Neuronal stem cell (in vitro differentiated cells): ENCODE data around the gene PLEKHA6.

Experiments used
- DNase-seq: peaks from one replicate; pipeline ENCODE4 v3.0.0-alpha.2; 2013; ENCODE audit warnings: low spot score
- H2AFZ ChIP-seq: one replicate; pipeline ENCODE4 v1.6.1; 2013; ENCODE audit warnings: mild to moderate bottlenecking, low read length, inconsistent platforms
- H2AK5ac ChIP-seq: 2 replicates; pipeline ENCODE4 v1.6.1; 2013; ENCODE audit warnings: low read depth, mild to moderate bottlenecking, inconsistent platforms, low read length, moderate library complexity, mixed read lengths
- H2BK120ac ChIP-seq: 2 replicates; pipeline ENCODE4 v1.6.1; 2013; ENCODE audit warnings: low read depth, mild to moderate bottlenecking, inconsistent platforms, low read length, moderate library complexity, mixed read lengths
- H2BK12ac ChIP-seq: one replicate; pipeline ENCODE4 v1.6.1; 2013; ENCODE audit warnings: low read length, inconsistent platforms
- H2BK15ac ChIP-seq: 2 replicates; pipeline ENCODE4 v1.6.1; 2013; ENCODE audit warnings: mild to moderate bottlenecking, low read length, inconsistent platforms, mixed read lengths
- H2BK5ac ChIP-seq: one replicate; pipeline ENCODE4 v1.6.1; 2013; ENCODE audit warnings: inconsistent platforms, mild to moderate bottlenecking, low read length, moderate library complexity
- H3K14ac ChIP-seq: one replicate; pipeline ENCODE4 v1.6.1; 2013; ENCODE audit warnings: low read length, inconsistent platforms
- H3K18ac ChIP-seq: 2 replicates; pipeline ENCODE4 v1.6.1; 2013; ENCODE audit warnings: low read length, inconsistent platforms
- H3K23ac ChIP-seq: 2 replicates; pipeline ENCODE4 v1.6.1; 2013; ENCODE audit warnings: low read depth, mild to moderate bottlenecking, mixed read lengths, low read length, inconsistent platforms; ENCODE audit not compliant: poor library complexity
- H3K27ac ChIP-seq: replicated peaks from 3 replicates; pipeline ENCODE4 v1.5.1; 2013; ENCODE audit warnings: low read length, inconsistent platforms
- H3K27me3 ChIP-seq, 3 experiments: 2 replicates each; pipeline ENCODE4 v1.6.1; 2013; ENCODE audit warnings: low read length in 3 of 3, mild to moderate bottlenecking in 2 of 3, inconsistent platforms in 1 of 3, low read depth in 1 of 3, mixed read lengths in 1 of 3, moderate library complexity in 1 of 3; ENCODE audit not compliant: control insufficient read depth in 3 of 3, insufficient read depth in 3 of 3
- H3K36me3 ChIP-seq, 2 donors: replicated peaks in 1 of 2; 2 replicates each; pipeline ENCODE4 v1.6.1; 2013; ENCODE audit warnings: low read length in 2 of 2; ENCODE audit not compliant: control insufficient read depth in 2 of 2, insufficient read depth in 2 of 2
- H3K4ac ChIP-seq: 2 replicates; pipeline ENCODE4 v1.6.1; 2013; ENCODE audit warnings: inconsistent platforms, mild to moderate bottlenecking, low read length, moderate library complexity
- H3K4me1 ChIP-seq, 2 donors: 1 replicate in 1 of 2; 2 replicates in 1 of 2; pipeline ENCODE4 v1.6.1; 2013; ENCODE audit warnings: low read length in 2 of 2, low read depth in 1 of 2; ENCODE audit not compliant: control insufficient read depth in 2 of 2, insufficient read depth in 1 of 2
- H3K4me2 ChIP-seq: one replicate; pipeline ENCODE4 v1.6.1; 2013; ENCODE audit warnings: mild to moderate bottlenecking, low read length, inconsistent platforms; ENCODE audit not compliant: insufficient read depth, poor library complexity, severe bottlenecking
- H3K4me3 ChIP-seq, 2 donors: 2 replicates each; pipeline ENCODE4 v1.5.1; 2013; ENCODE audit warnings: low read length in 2 of 2, mild to moderate bottlenecking in 2 of 2, inconsistent platforms in 1 of 2, moderate library complexity in 1 of 2
- H3K79me1 ChIP-seq: one replicate; pipeline ENCODE4 v1.6.1; 2013; ENCODE audit warnings: low read depth, mild to moderate bottlenecking, inconsistent platforms, low read length, moderate library complexity
- H3K9ac ChIP-seq: one replicate; pipeline ENCODE4 v1.6.1; 2013; ENCODE audit warnings: mild to moderate bottlenecking, low read depth, low read length, inconsistent platforms; ENCODE audit not compliant: poor library complexity
- H3K9me3 ChIP-seq, 2 donors: replicated peaks in 1 of 2; 2 replicates each; pipeline versions ENCODE3 to v1.6.1; 2013; ENCODE audit warnings: low read length in 2 of 2, mild to moderate bottlenecking in 2 of 2, inconsistent platforms in 1 of 2, low read depth in 1 of 2, mixed read lengths in 1 of 2, moderate library complexity in 1 of 2; ENCODE audit not compliant: control insufficient read depth in 2 of 2, insufficient read depth in 1 of 2
- H4K8ac ChIP-seq: one replicate; pipeline ENCODE4 v1.6.1; 2013; ENCODE audit warnings: low read depth, mild to moderate bottlenecking, inconsistent platforms, low read length, moderate library complexity
- H4K91ac ChIP-seq: one replicate; pipeline ENCODE4 v1.6.1; 2013; ENCODE audit warnings: low read length, low read depth, mild to moderate bottlenecking, inconsistent platforms; ENCODE audit not compliant: poor library complexity
- WGBS, 2 donors: extraction: QIAGEN DNeasy Blood & Tissue Kit; methylation state at CpG; one replicate each; pipeline ENCODE4 v1.1.7; 2013; ENCODE audit warnings: missing lambda C conversion rate in 2 of 2, mixed read lengths in 1 of 2; ENCODE audit not compliant: insufficient read length in 2 of 2, insufficient replicate concordance in 1 of 2; ENCODE audit errors: extremely low coverage in 2 of 2; 5-methylcytosine and 5-hydroxymethylcytosine counted together

The PLEKHA6 gene

DNA sequence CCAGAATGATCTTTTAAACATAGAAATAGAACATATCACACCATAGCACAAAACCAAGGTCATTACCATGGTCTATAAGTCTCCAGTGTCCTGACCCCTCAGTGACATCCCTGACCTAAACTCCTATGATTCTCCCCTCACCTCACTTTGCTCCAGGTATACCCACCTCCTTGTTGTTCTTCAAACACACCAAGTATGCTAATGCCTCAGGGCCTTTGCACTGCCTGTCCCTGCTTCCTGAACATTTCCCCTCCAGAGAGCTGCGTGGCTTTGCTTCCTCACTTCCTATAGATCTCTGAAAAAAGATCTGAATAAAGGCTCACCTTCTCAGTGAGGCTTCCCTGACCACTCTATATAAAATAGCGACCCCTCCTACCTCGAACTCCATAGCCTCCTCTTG is 147.0 kb downstream of the PLEKHA6 start:
- H2BK120ac ChIP-seq, result no peak overlapping the region
- H3K9ac ChIP-seq, result no peak overlapping the region
- no peaks in the 10 kb centered on the region for H3K79me1 ChIP-seq
- no peaks in the 10 kb centered on the region for H3K4me1 ChIP-seq
- no CpG with 5 or more reads among the region's 3 CpGs for WGBS, 2 donors
- no peak overlapping the region for H2BK5ac ChIP-seq
- H3K36me3 ChIP-seq, result no peaks in the 10 kb centered on the region
- H2BK12ac ChIP-seq, result no peak overlapping the region
- H3K4ac ChIP-seq, result no peak overlapping the region
- no peak overlapping the region for H2BK15ac ChIP-seq
- H2AFZ ChIP-seq, result no peak overlapping the region
- H3K23ac ChIP-seq, result no peak overlapping the region
- no peak for DNase-seq
- no peak overlapping the region for H3K4me2 ChIP-seq
- peaks cover 0 to 18% (median 3%) of the 10 kb centered on the region in 3 experiments for H3K27me3 ChIP-seq
- no peak overlapping the region for H3K14ac ChIP-seq
- H4K91ac ChIP-seq, result no peak overlapping the region
- H2AK5ac ChIP-seq, result no peak overlapping the region
- no peaks in the 10 kb centered on the region for H3K9me3 ChIP-seq
- no peak overlapping the region for H3K18ac ChIP-seq
- H3K4me3 ChIP-seq, result no peak overlapping the region
- no peak overlapping the region for H3K27ac ChIP-seq
- no peak overlapping the region for H4K8ac ChIP-seq

DNA sequence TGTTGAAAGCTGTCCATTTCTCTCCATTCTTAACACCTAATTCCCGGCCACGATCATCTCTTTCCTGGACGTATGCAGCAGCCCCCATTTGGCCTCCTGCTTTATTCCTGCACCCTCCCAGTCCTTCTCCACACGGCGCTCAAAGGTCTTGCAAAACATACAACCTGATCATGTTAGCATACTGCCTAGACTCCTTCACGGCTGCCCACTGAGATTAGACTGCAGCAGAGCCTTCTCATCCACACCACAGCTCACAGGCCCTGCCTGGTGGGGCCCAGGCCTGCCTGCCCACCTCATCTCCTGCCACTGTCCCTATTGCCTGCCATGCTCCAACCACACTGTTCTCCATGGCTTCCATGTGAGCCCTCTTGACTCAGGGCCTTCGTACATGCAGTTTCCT is 148.7 kb downstream of the PLEKHA6 start:
- Histone ChIP-seq H3K36me3 (no peaks in the 10 kb centered on the region), H3K4me3 (no peak overlapping the region), H3K27me3 (peaks cover 0 to 32% (median 3%) of the 10 kb centered on the region in 3 experiments), H3K14ac (no peak overlapping the region), H3K9me3 (no peaks in the 10 kb centered on the region), H2BK12ac (no peak overlapping the region), H4K8ac (no peak overlapping the region), H3K27ac (no peak overlapping the region), H2AK5ac (no peak overlapping the region), H2BK5ac (no peak overlapping the region), H4K91ac (no peak overlapping the region), H3K23ac (no peak overlapping the region), H3K9ac (no peak overlapping the region), H2BK15ac (no peak overlapping the region), H3K4me2 (no peak overlapping the region), H3K79me1 (no peaks in the 10 kb centered on the region), H3K18ac (no peak overlapping the region), H3K4me1 (no peaks in the 10 kb centered on the region), H3K4ac (no peak overlapping the region), H2BK120ac (no peak overlapping the region), H2AFZ (no peak overlapping the region)
- no peak for DNase-seq
- WGBS, 2 donors, result no CpG with 5 or more reads among the region's 7 CpGs

DNA sequence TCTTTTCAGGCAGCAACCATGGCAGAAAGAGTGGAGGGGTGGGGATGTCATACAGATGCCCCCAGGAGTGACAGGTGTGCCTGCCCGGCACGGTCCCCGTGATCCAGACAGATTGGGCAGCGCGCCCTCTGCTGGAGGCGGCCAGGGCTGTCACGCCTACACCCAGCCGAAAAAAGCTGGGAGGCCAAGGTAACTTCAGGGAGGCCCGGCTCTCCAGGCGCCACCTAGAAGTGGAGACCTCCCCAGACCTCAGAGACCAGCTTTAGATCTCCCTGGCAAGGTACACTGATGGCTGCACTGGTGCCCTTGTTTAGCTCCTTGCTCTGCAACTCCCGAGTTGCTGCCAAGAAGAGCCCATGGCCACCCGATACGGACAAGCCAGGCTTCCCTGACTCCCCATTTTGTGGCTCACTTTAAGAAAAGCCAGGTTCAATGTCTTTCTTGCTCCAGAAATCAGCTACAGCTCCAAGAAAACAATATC is 152.6 kb downstream of the PLEKHA6 start:
- Histone ChIP-seq H3K4ac (no peak overlapping the region), H2BK5ac (no peak overlapping the region), H3K14ac (no peak overlapping the region), H3K27me3 (peaks cover 0 to 56% (median 0%) of the 10 kb centered on the region in 3 experiments), H4K91ac (no peak overlapping the region), H3K4me2 (no peak overlapping the region), H2BK12ac (no peak overlapping the region), H3K18ac (no peak overlapping the region), H2AK5ac (no peak overlapping the region), H3K23ac (no peak overlapping the region), H3K9ac (no peak overlapping the region), H3K9me3 (no peaks in the 10 kb centered on the region), H2BK120ac (no peak overlapping the region), H2AFZ (peak overlapping the region; percentile 72), H2BK15ac (no peak overlapping the region), H3K36me3 (no peaks in the 10 kb centered on the region), H3K4me1 (peaks cover 0 to 2% of the 10 kb centered on the region in 2 donors), H3K79me1 (no peaks in the 10 kb centered on the region), H3K27ac (no peak overlapping the region), H3K4me3 (no peak overlapping the region), H4K8ac (no peak overlapping the region)
- WGBS, 2 donors, result no CpG with 5 or more reads among the region's 13 CpGs
- DNase-seq, result peak; percentile 62

DNA sequence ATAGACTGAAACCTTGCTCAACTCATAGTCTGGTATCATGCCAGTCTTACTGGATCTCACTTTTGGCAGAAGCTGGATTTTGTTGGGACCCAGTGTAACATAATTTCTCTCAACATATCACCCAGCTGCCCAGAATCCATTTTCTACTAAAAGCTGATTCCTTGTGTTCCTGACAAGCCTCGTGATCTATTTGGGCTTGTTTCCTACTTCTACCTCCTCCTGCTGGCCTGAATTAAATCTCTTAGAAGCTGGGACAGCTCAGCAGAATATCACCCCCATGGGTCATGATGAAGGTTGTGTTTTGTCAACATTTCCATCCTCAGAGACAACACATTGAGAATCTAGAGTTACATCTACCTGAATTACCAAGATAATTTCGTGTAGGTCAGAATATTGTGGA is 153.6 kb downstream of the PLEKHA6 start:
- Histone ChIP-seq H3K27me3 (peaks cover 0 to 62% (median 0%) of the 10 kb centered on the region in 3 experiments), H2AK5ac (no peak overlapping the region), H3K18ac (no peak overlapping the region), H2BK5ac (no peak overlapping the region), H3K36me3 (no peaks in the 10 kb centered on the region), H3K4me3 (no peak overlapping the region), H3K9me3 (no peaks in the 10 kb centered on the region), H3K9ac (no peak overlapping the region), H2BK120ac (no peak overlapping the region), H4K8ac (no peak overlapping the region), H3K27ac (no peak overlapping the region), H3K23ac (no peak overlapping the region), H3K79me1 (no peaks in the 10 kb centered on the region), H4K91ac (no peak overlapping the region), H3K14ac (no peak overlapping the region), H3K4me1 (peaks cover 0 to 2% of the 10 kb centered on the region in 2 donors), H2BK12ac (no peak overlapping the region), H3K4me2 (no peak overlapping the region), H2BK15ac (no peak overlapping the region), H3K4ac (no peak overlapping the region), H2AFZ (no peak overlapping the region)
- DNase-seq, result no peak
- no CpG with 5 or more reads among the region's 2 CpGs for WGBS, 2 donors
